HG03342 (cell line): Measurements from ENCODE around the gene KLF13.

ENCODE experiments used
- ATAC-seq: cut with Tn5 transposase; IDR thresholded peaks from one replicate; pipeline ENCODE4 v1.9.1; 2021; ENCODE audit warnings: mild to moderate bottlenecking, moderate library complexity; ENCODE audit not compliant: unreplicated experiment

The KLF13 gene

GRCh38 chr15:31377030-31377429, 50.4 kb downstream of the KLF13 start:
- ATAC-seq: no peak

- ATAC-seq: no peak
Measured at GRCh38 chr15:31378363-31378903, 51.8 kb downstream of the KLF13 start.

- ATAC-seq: no peak
Measured at GRCh38 chr15:31379042-31379441, 52.4 kb downstream of the KLF13 start.

- no peak for ATAC-seq
Measured at GRCh38 chr15:31379577-31379976, 52.9 kb downstream of the KLF13 start.

- ATAC-seq: no peak
Measured at GRCh38 chr15:31381801-31382712, 55.4 kb downstream of the KLF13 start.

- no peak for ATAC-seq
Measured at GRCh38 chr15:31382713-31383045, 56.0 kb downstream of the KLF13 start.

- ATAC-seq: no peak
Measured at GRCh38 chr15:31383139-31383538, 56.5 kb downstream of the KLF13 start.

- no peak for ATAC-seq
Measured at GRCh38 chr15:31384568-31384967, 57.9 kb downstream of the KLF13 start.

- ATAC-seq: no peak
Measured at GRCh38 chr15:31385736-31386135, 59.1 kb downstream of the KLF13 start.

- ATAC-seq: no peak
Measured at GRCh38 chr15:31387092-31387478, 60.5 kb downstream of the KLF13 start.

- ATAC-seq: no peak
Measured at GRCh38 chr15:31387479-31388118, 61.0 kb downstream of the KLF13 start.

- no peak for ATAC-seq
Measured at GRCh38 chr15:31389576-31389975, 62.9 kb downstream of the KLF13 start.

- ATAC-seq: no peak
Measured at GRCh38 chr15:31390029-31390428, 63.4 kb downstream of the KLF13 start.

- no peak for ATAC-seq
Measured at GRCh38 chr15:31390777-31391486, 64.3 kb downstream of the KLF13 start.

- ATAC-seq: peak; percentile 88
Measured at GRCh38 chr15:31391687-31392671, 65.3 kb downstream of the KLF13 start.

GRCh38 chr15:31392761-31393401, 66.2 kb downstream of the KLF13 start:
- ATAC-seq: peak; percentile 22

- ATAC-seq: no peak
Measured at GRCh38 chr15:31393444-31394091, 66.9 kb downstream of the KLF13 start.

GRCh38 chr15:31396881-31397560, 70.4 kb downstream of the KLF13 start:
- no peak for ATAC-seq
